ENCODE measurements around the gene CCDC80.

- TF ChIP-seq CTCF (IDR thresholded peaks at IDR 0.05; ENCODE audit: low read depth, low read length) (no peak), POLR2A (IDR thresholded peaks at IDR 0.05; ENCODE audit: extremely low read depth, insufficient read length) (no peak)
- TF ChIP-seq, protein P1, sequence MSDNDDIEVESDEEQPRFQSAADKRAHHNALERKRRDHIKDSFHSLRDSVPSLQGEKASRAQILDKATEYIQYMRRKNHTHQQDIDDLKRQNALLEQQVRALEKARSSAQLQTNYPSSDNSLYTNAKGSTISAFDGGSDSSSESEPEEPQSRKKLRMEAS (IDR thresholded peaks at IDR 0.05; ENCODE audit: low read depth, low read length) = no peak
These were observed 9.7 kb downstream of the CCDC80 start for GRCh38 chr3:112631257-112631656.

Data from NB4 (cell line).